ENCODE data around the gene ANXA3.

The ANXA3 gene

GRCh38 chr4:78618436-78618835 is 66.9 kb downstream of the ANXA3 start:
- Histone ChIP-seq H3K4me1 (ENCODE audit: control insufficient read depth, insufficient read depth, low read length, poor library complexity, severe bottlenecking) (no peaks in the 10 kb centered on the region), H3K27ac (ENCODE audit: insufficient read depth, low read length, poor library complexity, severe bottlenecking) (no peak overlapping the region), H3K36me3 (ENCODE audit: control insufficient read depth, insufficient read depth, low read length) (no peaks in the 10 kb centered on the region), H3K27me3 (replicated peaks; ENCODE audit: control insufficient read depth, insufficient read depth, low read length, poor library complexity, severe bottlenecking) (no peaks in the 10 kb centered on the region), H3K9me3 (ENCODE audit: control insufficient read depth, low read length) (no peaks in the 10 kb centered on the region), H3K4me3 (ENCODE audit: insufficient read depth, low read depth, low read length, poor library complexity, severe bottlenecking) (no peak overlapping the region)
- DNase-seq, result no peak

DNA sequence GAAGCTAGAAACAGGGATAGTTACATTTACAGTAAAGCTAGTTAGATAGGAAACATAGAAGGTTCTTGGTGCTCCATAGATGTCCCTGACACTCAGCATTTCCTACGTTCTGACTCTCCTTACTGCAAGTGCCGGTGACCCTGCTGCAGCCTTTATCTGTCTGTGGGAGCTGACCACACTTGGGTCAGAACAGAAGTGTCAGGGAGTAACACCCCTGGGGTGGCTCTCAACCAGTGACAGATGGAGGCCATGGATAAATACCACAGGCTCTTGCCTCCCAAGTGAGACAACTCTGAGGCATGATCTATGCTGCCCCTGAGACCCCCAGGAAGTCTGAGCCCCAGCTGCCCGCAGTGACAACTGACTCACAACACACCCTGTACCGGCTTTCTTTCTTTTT is 69.8 kb downstream of the ANXA3 start:
- no peak overlapping the region for H3K4me3 ChIP-seq (ENCODE audit: insufficient read depth, low read depth, low read length, poor library complexity, severe bottlenecking)
- no peaks in the 10 kb centered on the region for H3K36me3 ChIP-seq (ENCODE audit: control insufficient read depth, insufficient read depth, low read length)
- DNase-seq, result no peak
- no peaks in the 10 kb centered on the region for H3K4me1 ChIP-seq (ENCODE audit: control insufficient read depth, insufficient read depth, low read length, poor library complexity, severe bottlenecking)
- no peak overlapping the region for H3K27ac ChIP-seq (ENCODE audit: insufficient read depth, low read length, poor library complexity, severe bottlenecking)
- no peaks in the 10 kb centered on the region for H3K27me3 ChIP-seq (replicated peaks; ENCODE audit: control insufficient read depth, insufficient read depth, low read length, poor library complexity, severe bottlenecking)
- H3K9me3 ChIP-seq (ENCODE audit: control insufficient read depth, low read length), result no peaks in the 10 kb centered on the region

- Histone ChIP-seq H3K27ac (ENCODE audit: insufficient read depth, low read length, poor library complexity, severe bottlenecking) (no peak overlapping the region), H3K36me3 (ENCODE audit: control insufficient read depth, insufficient read depth, low read length) (no peaks in the 10 kb centered on the region), H3K4me3 (ENCODE audit: insufficient read depth, low read depth, low read length, poor library complexity, severe bottlenecking) (no peak overlapping the region), H3K27me3 (replicated peaks; ENCODE audit: control insufficient read depth, insufficient read depth, low read length, poor library complexity, severe bottlenecking) (no peaks in the 10 kb centered on the region), H3K9me3 (ENCODE audit: control insufficient read depth, low read length) (no peaks in the 10 kb centered on the region), H3K4me1 (ENCODE audit: control insufficient read depth, insufficient read depth, low read length, poor library complexity, severe bottlenecking) (no peaks in the 10 kb centered on the region)
- DNase-seq, result no peak
These were observed 70.8 kb downstream of the ANXA3 start for GRCh38 chr4:78622253-78622979.

DNA sequence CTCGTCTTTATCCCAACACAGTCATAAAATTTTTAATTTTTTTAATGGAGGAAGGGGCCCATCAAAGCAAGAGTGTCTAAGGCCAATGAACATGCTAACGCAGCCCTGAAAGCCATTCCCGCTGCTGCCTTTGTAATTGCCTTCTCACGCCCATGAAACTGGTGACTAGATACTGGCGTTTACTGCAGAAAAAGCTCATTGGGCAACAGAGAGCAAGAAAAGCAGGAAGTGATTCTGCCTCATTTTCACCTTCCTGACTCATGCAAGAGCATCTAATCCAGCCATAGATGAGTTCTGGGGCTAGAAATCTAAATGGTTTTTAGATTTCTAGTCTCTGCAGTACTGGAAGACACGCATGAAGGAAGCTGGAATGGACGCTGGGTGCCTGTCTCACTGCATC is 72.5 kb downstream of the ANXA3 start:
- Histone ChIP-seq H3K4me3 (ENCODE audit: insufficient read depth, low read depth, low read length, poor library complexity, severe bottlenecking) (no peak overlapping the region), H3K27me3 (replicated peaks; ENCODE audit: control insufficient read depth, insufficient read depth, low read length, poor library complexity, severe bottlenecking) (no peaks in the 10 kb centered on the region), H3K36me3 (ENCODE audit: control insufficient read depth, insufficient read depth, low read length) (no peaks in the 10 kb centered on the region), H3K27ac (ENCODE audit: insufficient read depth, low read length, poor library complexity, severe bottlenecking) (no peak overlapping the region), H3K4me1 (ENCODE audit: control insufficient read depth, insufficient read depth, low read length, poor library complexity, severe bottlenecking) (no peaks in the 10 kb centered on the region), H3K9me3 (ENCODE audit: control insufficient read depth, low read length) (no peaks in the 10 kb centered on the region)
- no peak for DNase-seq

DNA sequence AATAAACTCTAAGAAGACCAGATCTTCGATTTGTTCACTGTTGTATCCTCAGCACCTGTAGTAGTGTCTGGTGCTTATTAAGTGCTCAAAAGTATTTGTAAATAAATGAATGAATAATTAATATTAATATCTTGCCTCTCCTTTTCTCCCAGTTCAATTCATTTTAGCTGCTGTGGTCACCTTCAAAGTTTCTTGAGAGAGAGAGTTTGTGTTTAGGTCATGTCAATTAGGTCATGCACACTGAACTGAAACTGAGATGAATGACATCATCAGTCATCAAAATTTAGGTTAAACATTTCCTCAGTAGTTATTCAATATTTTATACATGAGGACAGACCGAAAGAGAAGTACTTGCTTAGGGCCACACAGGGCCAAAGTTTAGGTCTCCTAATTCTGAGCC is 73.5 kb downstream of the ANXA3 start:
- Histone ChIP-seq H3K4me1 (ENCODE audit: control insufficient read depth, insufficient read depth, low read length, poor library complexity, severe bottlenecking) (no peaks in the 10 kb centered on the region), H3K36me3 (ENCODE audit: control insufficient read depth, insufficient read depth, low read length) (no peaks in the 10 kb centered on the region), H3K27me3 (replicated peaks; ENCODE audit: control insufficient read depth, insufficient read depth, low read length, poor library complexity, severe bottlenecking) (no peaks in the 10 kb centered on the region), H3K27ac (ENCODE audit: insufficient read depth, low read length, poor library complexity, severe bottlenecking) (no peak overlapping the region), H3K9me3 (ENCODE audit: control insufficient read depth, low read length) (no peaks in the 10 kb centered on the region), H3K4me3 (ENCODE audit: insufficient read depth, low read depth, low read length, poor library complexity, severe bottlenecking) (no peak overlapping the region)
- no peak for DNase-seq

DNA sequence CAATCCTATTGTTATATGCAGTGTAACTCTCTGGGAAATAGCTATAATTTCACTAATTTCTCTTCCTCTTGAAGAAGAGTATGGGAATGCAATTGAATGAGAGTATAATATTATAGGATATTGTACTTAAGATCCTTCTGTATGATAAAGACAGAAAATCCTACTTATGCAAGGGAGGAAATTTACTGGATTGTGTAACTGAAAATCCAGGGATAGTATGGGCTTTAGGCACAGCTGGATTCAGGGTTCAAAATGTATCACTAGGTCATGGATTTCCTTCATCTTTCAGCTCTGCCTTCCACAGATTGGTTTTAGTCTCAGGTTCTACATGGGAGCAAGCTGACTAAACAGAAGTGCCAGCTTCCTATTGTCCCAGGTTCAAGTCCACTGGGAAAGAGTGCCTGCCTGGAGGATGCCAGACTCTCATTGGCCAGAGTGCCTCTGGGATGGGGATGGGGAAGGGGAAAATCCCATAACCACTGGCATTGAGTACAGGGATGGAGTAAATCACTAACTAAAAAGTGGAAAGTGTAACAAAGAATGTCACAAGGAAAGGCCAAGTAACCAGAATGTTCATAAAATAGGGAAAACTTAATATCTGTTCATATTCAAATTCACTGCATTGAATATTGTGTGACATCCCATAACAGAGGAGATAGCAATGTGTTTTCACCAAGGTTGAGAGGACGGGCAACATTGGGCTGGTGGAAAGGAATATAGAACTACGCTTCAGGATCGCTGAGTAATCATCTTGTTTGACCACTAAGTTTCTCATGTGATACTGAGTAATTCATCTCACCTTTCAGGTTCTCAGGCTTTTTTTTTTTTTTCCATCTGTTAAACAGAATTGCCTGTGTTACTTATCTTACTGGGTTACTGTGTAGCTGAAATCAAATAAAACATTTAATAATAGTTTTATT is 75.7 kb downstream of the ANXA3 start:
- no peaks in the 10 kb centered on the region for H3K9me3 ChIP-seq (ENCODE audit: control insufficient read depth, low read length)
- H3K4me3 ChIP-seq (ENCODE audit: insufficient read depth, low read depth, low read length, poor library complexity, severe bottlenecking), result no peak overlapping the region
- DNase-seq, result no peak
- H3K27ac ChIP-seq (ENCODE audit: insufficient read depth, low read length, poor library complexity, severe bottlenecking), result no peak overlapping the region
- no peaks in the 10 kb centered on the region for H3K36me3 ChIP-seq (ENCODE audit: control insufficient read depth, insufficient read depth, low read length)
- H3K4me1 ChIP-seq (ENCODE audit: control insufficient read depth, insufficient read depth, low read length, poor library complexity, severe bottlenecking), result no peaks in the 10 kb centered on the region
- no peaks in the 10 kb centered on the region for H3K27me3 ChIP-seq (replicated peaks; ENCODE audit: control insufficient read depth, insufficient read depth, low read length, poor library complexity, severe bottlenecking)

GRCh38 chr4:78627966-78628678 is 76.6 kb downstream of the ANXA3 start:
- Histone ChIP-seq H3K4me3 (ENCODE audit: insufficient read depth, low read depth, low read length, poor library complexity, severe bottlenecking) (no peak overlapping the region), H3K9me3 (ENCODE audit: control insufficient read depth, low read length) (no peaks in the 10 kb centered on the region), H3K27ac (ENCODE audit: insufficient read depth, low read length, poor library complexity, severe bottlenecking) (no peak overlapping the region), H3K27me3 (replicated peaks; ENCODE audit: control insufficient read depth, insufficient read depth, low read length, poor library complexity, severe bottlenecking) (no peaks in the 10 kb centered on the region), H3K36me3 (ENCODE audit: control insufficient read depth, insufficient read depth, low read length) (no peaks in the 10 kb centered on the region), H3K4me1 (ENCODE audit: control insufficient read depth, insufficient read depth, low read length, poor library complexity, severe bottlenecking) (no peaks in the 10 kb centered on the region)
- DNase-seq, result no peak

DNA sequence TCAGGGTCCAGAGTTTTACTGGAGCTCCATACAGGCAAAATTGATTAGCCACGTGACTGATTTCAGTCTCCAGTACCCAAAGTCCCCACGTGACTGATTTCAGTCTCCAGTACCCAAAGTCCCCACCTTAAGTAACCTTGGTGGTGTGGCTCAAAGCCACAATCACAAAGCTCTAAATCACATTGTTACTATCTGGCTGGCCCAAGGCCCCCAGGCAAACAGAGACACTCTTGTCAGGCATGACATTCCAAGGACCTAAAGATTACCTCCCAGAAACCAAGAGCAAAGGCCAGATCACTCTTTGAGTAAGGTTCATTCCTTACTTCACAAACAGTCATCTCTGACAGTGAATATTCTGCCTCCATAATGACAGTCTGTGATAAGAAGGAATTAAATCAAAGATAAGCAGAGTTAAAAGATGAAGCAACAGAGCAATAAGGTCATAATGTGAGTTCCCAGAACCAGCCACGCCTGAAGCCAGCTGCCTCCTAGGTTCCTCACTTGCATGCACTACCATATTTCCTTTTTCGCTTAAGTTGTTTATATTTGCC is 78.5 kb downstream of the ANXA3 start:
- no peaks in the 10 kb centered on the region for H3K36me3 ChIP-seq (ENCODE audit: control insufficient read depth, insufficient read depth, low read length)
- H3K4me1 ChIP-seq (ENCODE audit: control insufficient read depth, insufficient read depth, low read length, poor library complexity, severe bottlenecking), result no peaks in the 10 kb centered on the region
- no peaks in the 10 kb centered on the region for H3K9me3 ChIP-seq (ENCODE audit: control insufficient read depth, low read length)
- H3K27ac ChIP-seq (ENCODE audit: insufficient read depth, low read length, poor library complexity, severe bottlenecking), result no peak overlapping the region
- no peaks in the 10 kb centered on the region for H3K27me3 ChIP-seq (replicated peaks; ENCODE audit: control insufficient read depth, insufficient read depth, low read length, poor library complexity, severe bottlenecking)
- no peak overlapping the region for H3K4me3 ChIP-seq (ENCODE audit: insufficient read depth, low read depth, low read length, poor library complexity, severe bottlenecking)
- DNase-seq, result no peak

- Histone ChIP-seq H3K27me3 (replicated peaks; ENCODE audit: control insufficient read depth, insufficient read depth, low read length, poor library complexity, severe bottlenecking) (no peaks in the 10 kb centered on the region), H3K9me3 (ENCODE audit: control insufficient read depth, low read length) (no peaks in the 10 kb centered on the region), H3K4me1 (ENCODE audit: control insufficient read depth, insufficient read depth, low read length, poor library complexity, severe bottlenecking) (no peaks in the 10 kb centered on the region), H3K4me3 (ENCODE audit: insufficient read depth, low read depth, low read length, poor library complexity, severe bottlenecking) (no peak overlapping the region), H3K36me3 (ENCODE audit: control insufficient read depth, insufficient read depth, low read length) (no peaks in the 10 kb centered on the region), H3K27ac (ENCODE audit: insufficient read depth, low read length, poor library complexity, severe bottlenecking) (no peak overlapping the region)
- no peak for DNase-seq
These were observed 79.0 kb downstream of the ANXA3 start for GRCh38 chr4:78630615-78631014.

Measured in effector memory CD4-positive, alpha-beta T cell (primary cell).